ENCODE results near the gene NCF2. TPM values are rescaled to one million over a fixed set of nuclear protein-coding genes. Genes with fewer than 3 reads are reported as not detected.

NCF2 gene
- total and polyA plus RNA-seq, 4 donors = 1.2 to 15.1 (median 7.5) TPM

- Histone ChIP-seq H3K27ac (ENCODE audit: low read depth in 1 of 2, low read length in 2 of 2) (peak overlapping the region; percentile 85 to 90), H3K9me3 (ENCODE audit: control insufficient read depth in 4 of 4, low read length in 3 of 4) (no peaks in the 10 kb centered on the region), H3K9ac (ENCODE audit: low read depth in 1 of 2, low read length in 2 of 2) (peak overlapping the region; percentile 57 to 79), H3K4me1 (ENCODE audit: control insufficient read depth in 4 of 4, insufficient read depth in 4 of 4, low read length in 3 of 4) (peaks cover 1 to 41% (median 30%) of the 10 kb centered on the region in 4 donors), H3K36me3 (ENCODE audit: control insufficient read depth in 4 of 4, insufficient read depth in 3 of 4, low read depth in 1 of 4, low read length in 3 of 4) (peaks cover 0 to 11% (median 3%) of the 10 kb centered on the region in 4 donors), H3K27me3 (ENCODE audit: control insufficient read depth in 4 of 4, insufficient read depth in 4 of 4, low read length in 3 of 4) (no peaks in the 10 kb centered on the region), H3K4me3 (ENCODE audit: low read depth in 1 of 3, low read length in 3 of 3) (peak overlapping the region; percentile 95 to 98 (median 97))
- DNase-seq (ENCODE audit: low spot score) = no peak
- 6% methylated on average over 10 of the region's 10 CpGs for WGBS
- TF ChIP-seq MAX (IDR thresholded peaks at IDR 0.05) = no peak
- TF ChIP-seq YY1 (IDR thresholded peaks at IDR 0.05) = peak; percentile 11
- TF ChIP-seq RAD21 (IDR thresholded peaks at IDR 0.05) = no peak
Measured at GRCh38 chr1:183634429-183635065, 44.3 kb upstream of the NCF2 start.

GRCh38 chr1:183633676-183634343, 43.6 kb upstream of the NCF2 start:
- H3K9ac ChIP-seq (ENCODE audit: low read depth in 1 of 2, low read length in 2 of 2) = peak overlapping the region; percentile 48 to 77
- H3K9me3 ChIP-seq (ENCODE audit: control insufficient read depth in 4 of 4, low read length in 3 of 4) = no peaks in the 10 kb centered on the region
- H3K4me3 ChIP-seq (ENCODE audit: low read depth in 1 of 3, low read length in 3 of 3) = peak overlapping the region; percentile 95 to 98 (median 97)
- TF ChIP-seq TAF1 (conservative IDR thresholded peaks at IDR 0.05) = peak; percentile 32
- peak; percentile 66 for TF ChIP-seq REST (IDR thresholded peaks at IDR 0.05)
- peak in 1 of 2 donors; percentile 13 for TF ChIP-seq RXRA (IDR thresholded peaks at IDR 0.05)
- no peak for TF ChIP-seq MAX (IDR thresholded peaks at IDR 0.05)
- peak; percentile 39 for TF ChIP-seq SP1 (IDR thresholded peaks at IDR 0.05)
- TF ChIP-seq YY1 (IDR thresholded peaks at IDR 0.05) = peak; percentile 40
- peak; percentile 27 to 30 for TF ChIP-seq RAD21 (IDR thresholded peaks at IDR 0.05)
- peak; percentile 31 for TF ChIP-seq CTCF (IDR thresholded peaks at IDR 0.05; ENCODE audit: low read depth, low read length, missing input control)
- no peak for TF ChIP-seq NR2F2 (IDR thresholded peaks at IDR 0.05)
- H3K36me3 ChIP-seq (ENCODE audit: control insufficient read depth in 4 of 4, insufficient read depth in 3 of 4, low read depth in 1 of 4, low read length in 3 of 4) = peaks cover 0 to 17% (median 10%) of the 10 kb centered on the region in 4 donors
- H3K27ac ChIP-seq (ENCODE audit: low read depth in 1 of 2, low read length in 2 of 2) = peak overlapping the region; percentile 37 to 85
- peaks cover 1 to 41% (median 30%) of the 10 kb centered on the region in 4 donors for H3K4me1 ChIP-seq (ENCODE audit: control insufficient read depth in 4 of 4, insufficient read depth in 4 of 4, low read length in 3 of 4)
- H3K27me3 ChIP-seq (ENCODE audit: control insufficient read depth in 4 of 4, insufficient read depth in 4 of 4, low read length in 3 of 4) = no peaks in the 10 kb centered on the region
- no peak for DNase-seq (ENCODE audit: low spot score)
- WGBS = 0% methylated on average over 1 of the region's 1 CpG
